H9 (cell line): ENCODE measurements around the gene ACP4. TPM values are rescaled to one million over a fixed set of nuclear protein-coding genes. Genes with fewer than 3 reads are reported as not detected.

ENCODE experiments used
- DNase-seq: peaks from one replicate; pipeline ENCODE4 v3.0.0-alpha.2; 2017
- H2AFZ ChIP-seq: one replicate; pipeline ENCODE4 v1.6.1; 2013; ENCODE audit warnings: mild to moderate bottlenecking, low read length, control low read depth, moderate library complexity
- H2AK5ac ChIP-seq: 2 replicates; pipeline ENCODE4 v1.6.1; 2013; ENCODE audit warnings: low read length, control low read depth, mixed read lengths; ENCODE audit not compliant: insufficient read length
- H2BK120ac ChIP-seq: one replicate; pipeline ENCODE4 v1.6.1; 2013; ENCODE audit warnings: low read depth, mild to moderate bottlenecking, low read length, control low read depth, inconsistent platforms; ENCODE audit not compliant: poor library complexity, severe bottlenecking
- H2BK12ac ChIP-seq: 2 replicates; pipeline ENCODE4 v1.6.1; 2013; ENCODE audit warnings: low read length, control low read depth, mixed read lengths, low read depth; ENCODE audit not compliant: insufficient read length
- H2BK15ac ChIP-seq: 2 replicates; pipeline ENCODE4 v1.6.1; 2013; ENCODE audit warnings: low read depth, low read length, control low read depth
- H2BK20ac ChIP-seq: one replicate; pipeline ENCODE4 v1.6.1; 2013; ENCODE audit warnings: low read depth, mild to moderate bottlenecking, low read length, control low read depth, inconsistent platforms; ENCODE audit not compliant: poor library complexity, severe bottlenecking
- H2BK5ac ChIP-seq: 2 replicates; pipeline ENCODE4 v1.6.1; 2013; ENCODE audit warnings: low read length, control low read depth, mixed read lengths; ENCODE audit not compliant: insufficient read length
- H3K14ac ChIP-seq: 2 replicates; pipeline ENCODE4 v1.6.1; 2013; ENCODE audit warnings: low read length, control low read depth; ENCODE audit not compliant: insufficient read depth
- H3K18ac ChIP-seq: 2 replicates; pipeline ENCODE4 v1.6.1; 2013; ENCODE audit warnings: low read depth, mild to moderate bottlenecking, mixed read lengths, low read length, control low read depth; ENCODE audit not compliant: insufficient read length
- H3K23ac ChIP-seq: 2 replicates; pipeline ENCODE4 v1.6.1; 2013; ENCODE audit warnings: low read length, control low read depth, mixed read lengths, low read depth; ENCODE audit not compliant: insufficient read length
- H3K23me2 ChIP-seq: 2 replicates; pipeline ENCODE4 v1.6.1; 2013; ENCODE audit warnings: low read depth, mild to moderate bottlenecking, mixed read lengths, low read length, control low read depth; ENCODE audit not compliant: insufficient read length, poor library complexity, severe bottlenecking
- H3K27ac ChIP-seq: 2 replicates; pipeline ENCODE4 v1.5.1; 2013; ENCODE audit warnings: low read length, control low read depth, mixed read lengths, low read depth; ENCODE audit not compliant: insufficient read length
- H3K27me3 ChIP-seq: 2 replicates; pipeline ENCODE4 v1.6.1; 2013; ENCODE audit warnings: low read length, control low read depth, inconsistent platforms; ENCODE audit not compliant: insufficient read depth
- H3K4ac ChIP-seq: 2 replicates; pipeline ENCODE4 v1.6.1; 2013; ENCODE audit warnings: low read depth, mild to moderate bottlenecking, control low read depth, inconsistent platforms, low read length, moderate library complexity
- H3K4me1 ChIP-seq: 2 replicates; pipeline ENCODE4 v1.6.1; 2013; ENCODE audit warnings: low read length, control low read depth, inconsistent platforms; ENCODE audit not compliant: insufficient read depth
- H3K4me2 ChIP-seq: 2 replicates; pipeline ENCODE4 v1.6.1; 2013; ENCODE audit warnings: low read length, control low read depth, mixed read lengths; ENCODE audit not compliant: insufficient read length, insufficient read depth
- H3K56ac ChIP-seq: 2 replicates; pipeline ENCODE4 v1.6.1; 2013; ENCODE audit warnings: low read depth, mild to moderate bottlenecking, mixed read lengths, low read length, control low read depth; ENCODE audit not compliant: insufficient read length
- H3K79me1 ChIP-seq: 2 replicates; pipeline ENCODE4 v1.6.1; 2013; ENCODE audit warnings: low read depth, mild to moderate bottlenecking, moderate library complexity, low read length, control low read depth, inconsistent platforms; ENCODE audit not compliant: insufficient read depth, poor library complexity, severe bottlenecking
- H3K79me2 ChIP-seq: 2 replicates; pipeline ENCODE4 v1.6.1; 2013; ENCODE audit warnings: low read length, control low read depth, inconsistent platforms; ENCODE audit not compliant: insufficient read depth
- H3K9ac ChIP-seq: 2 replicates; pipeline ENCODE4 v1.6.1; 2013; ENCODE audit warnings: low read length, control low read depth, mixed read lengths; ENCODE audit not compliant: insufficient read length; ENCODE audit errors: extremely low read depth
- H3K9me3 ChIP-seq: one replicate; pipeline ENCODE4 v1.6.1; 2013; ENCODE audit warnings: low read depth, low read length, inconsistent platforms; ENCODE audit not compliant: control insufficient read depth
- H3T11ph ChIP-seq: one replicate; pipeline ENCODE4 v1.6.1; 2013; ENCODE audit warnings: mild to moderate bottlenecking, low read length, control low read depth, inconsistent platforms
- H4K20me1 ChIP-seq: one replicate; pipeline ENCODE4 v1.6.1; 2013; ENCODE audit not compliant: control insufficient read depth, insufficient read length, insufficient read depth
- H4K5ac ChIP-seq: 2 replicates; pipeline ENCODE4 v1.6.1; 2013; ENCODE audit warnings: low read depth, mild to moderate bottlenecking, mixed read lengths, low read length, control low read depth; ENCODE audit not compliant: insufficient read length
- H4K8ac ChIP-seq: replicated peaks from 2 replicates; pipeline ENCODE4 v1.6.1; 2013; ENCODE audit warnings: low read length, control low read depth, mixed read lengths, low read depth; ENCODE audit not compliant: insufficient read length
- H4K91ac ChIP-seq: 2 replicates; pipeline ENCODE4 v1.6.1; 2013; ENCODE audit warnings: low read depth, mild to moderate bottlenecking, moderate library complexity, mixed read lengths, low read length, control low read depth; ENCODE audit not compliant: insufficient read length
- H3K27ac Mint-ChIP-seq, 3 experiments: 2 replicates in 2 of 3; 3 replicates in 1 of 3; pipeline ENCODE4 v1.8.0; 2020 to 2021; ENCODE audit warnings: mixed read lengths in 3 of 3, mild to moderate bottlenecking in 1 of 3, moderate library complexity in 1 of 3
- H3K27me3 Mint-ChIP-seq: 2 replicates; pipeline ENCODE4 v1.8.0; 2021; ENCODE audit warnings: low read depth, mild to moderate bottlenecking, moderate library complexity, mixed read lengths
- H3K36me3 Mint-ChIP-seq, 3 experiments: 2 replicates in 2 of 3; 3 replicates in 1 of 3; pipeline ENCODE4 v1.8.0; 2020 to 2021; ENCODE audit warnings: low read depth in 3 of 3, mixed read lengths in 3 of 3; ENCODE audit not compliant: insufficient read depth in 1 of 3
- H3K4me1 Mint-ChIP-seq, 2 experiments: 2 replicates each; pipeline ENCODE4 v1.8.0; 2020; ENCODE audit warnings: mixed read lengths in 2 of 2
- H3K4me3 Mint-ChIP-seq, 2 experiments: 2 replicates in 1 of 2; 3 replicates in 1 of 2; pipeline ENCODE4 v1.8.0; 2020 to 2021; ENCODE audit warnings: mild to moderate bottlenecking in 2 of 2, mixed read lengths in 2 of 2, moderate library complexity in 1 of 2
- H3K9me3 Mint-ChIP-seq, 2 experiments: 2 replicates in 1 of 2; 3 replicates in 1 of 2; pipeline ENCODE4 v1.8.0; 2020; ENCODE audit warnings: mild to moderate bottlenecking in 2 of 2, mixed read lengths in 2 of 2, moderate library complexity in 1 of 2
- WGBS: extraction: QIAGEN DNeasy Blood & Tissue Kit; methylation state at CpG from one replicate; pipeline ENCODE4 v1.1.7; 2013; ENCODE audit warnings: missing lambda C conversion rate, low lambda C conversion rate, mixed read lengths; ENCODE audit not compliant: insufficient read length; ENCODE audit errors: extremely low coverage; 5-methylcytosine and 5-hydroxymethylcytosine counted together
- total RNA-seq: library from RNA; stranded (reverse); gene quantifications from 2 replicates; pipeline ENCODE4 v1.2.1, GENCODE V29; 2021
- TF ChIP-seq, protein P1 (sequence below): fragments of 200-600 bp; sonication (generic); conservative IDR thresholded peaks from 3 replicates; pipeline ENCODE4 v1.8.0; 2021; ENCODE audit warnings: antibody characterized with exemption, mild to moderate bottlenecking

Gene ACP4
- total RNA-seq, 1 experiment from 2014 or later = not detected

DNA sequence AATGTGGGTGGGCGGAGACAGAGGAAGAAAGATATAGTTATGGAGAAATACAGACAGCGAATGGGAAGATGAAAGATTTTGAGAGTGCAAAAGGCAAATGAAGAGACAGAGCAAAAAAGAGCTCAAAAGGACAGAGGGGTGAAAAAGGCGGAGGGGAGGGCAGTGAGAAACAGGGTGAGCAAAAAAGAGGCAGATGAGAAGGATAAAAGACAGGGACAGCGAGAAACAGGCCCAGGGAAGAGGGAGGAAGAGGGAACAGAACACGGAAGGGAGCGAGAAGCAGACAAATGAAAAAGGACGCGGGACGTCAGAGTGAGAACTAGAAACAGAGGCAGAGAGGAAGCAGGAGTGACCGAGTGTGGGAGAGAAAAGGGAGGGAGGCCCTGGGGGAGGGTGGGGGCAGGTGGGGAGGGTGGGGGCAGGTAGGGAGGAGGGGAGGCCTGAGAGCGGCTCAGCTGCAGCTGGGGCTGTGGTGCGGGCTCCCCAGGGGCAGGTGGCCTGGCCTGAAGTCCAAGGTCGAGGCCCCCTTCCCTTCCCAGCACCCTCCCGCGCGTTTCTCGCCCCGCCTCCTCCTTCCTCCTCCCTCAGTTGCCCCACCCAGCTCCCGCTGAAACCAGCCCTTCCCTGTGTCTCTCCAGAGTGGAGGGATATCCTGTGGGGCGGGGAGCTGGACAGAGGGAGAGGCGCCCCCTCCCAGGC is 30.5 kb downstream of the ACP4 start:
- H3K4me1 ChIP-seq = peaks cover 5% of the 10 kb centered on the region; the same call in 1 of the 2 replicates
- H3K27ac ChIP-seq = no peak overlapping the region
- H2AFZ ChIP-seq = no peak overlapping the region
- WGBS = no CpG with 5 or more reads among the region's 21 CpGs
- no peak overlapping the region for H3K14ac ChIP-seq
- H3K27me3 ChIP-seq = peaks cover 11% of the 10 kb centered on the region
- Mint-ChIP-seq H3K4me1 (peaks cover 33 to 42% of the 10 kb centered on the region in 2 experiments), H3K36me3 (peaks cover 0 to 2% (median 0%) of the 10 kb centered on the region in 3 experiments; a peak in 3 of 7 replicates), H3K27me3 (peaks cover 87% of the 10 kb centered on the region), H3K27ac (no peak overlapping the region), H3K9me3 (peaks cover 0 to 4% of the 10 kb centered on the region in 2 experiments; a peak in 2 of 5 replicates), H3K4me3 (peak overlapping the region; percentile 33 to 76)
- no peak overlapping the region for H3K4ac ChIP-seq
- H2BK20ac ChIP-seq = no peak overlapping the region
- TF ChIP-seq, protein P1, sequence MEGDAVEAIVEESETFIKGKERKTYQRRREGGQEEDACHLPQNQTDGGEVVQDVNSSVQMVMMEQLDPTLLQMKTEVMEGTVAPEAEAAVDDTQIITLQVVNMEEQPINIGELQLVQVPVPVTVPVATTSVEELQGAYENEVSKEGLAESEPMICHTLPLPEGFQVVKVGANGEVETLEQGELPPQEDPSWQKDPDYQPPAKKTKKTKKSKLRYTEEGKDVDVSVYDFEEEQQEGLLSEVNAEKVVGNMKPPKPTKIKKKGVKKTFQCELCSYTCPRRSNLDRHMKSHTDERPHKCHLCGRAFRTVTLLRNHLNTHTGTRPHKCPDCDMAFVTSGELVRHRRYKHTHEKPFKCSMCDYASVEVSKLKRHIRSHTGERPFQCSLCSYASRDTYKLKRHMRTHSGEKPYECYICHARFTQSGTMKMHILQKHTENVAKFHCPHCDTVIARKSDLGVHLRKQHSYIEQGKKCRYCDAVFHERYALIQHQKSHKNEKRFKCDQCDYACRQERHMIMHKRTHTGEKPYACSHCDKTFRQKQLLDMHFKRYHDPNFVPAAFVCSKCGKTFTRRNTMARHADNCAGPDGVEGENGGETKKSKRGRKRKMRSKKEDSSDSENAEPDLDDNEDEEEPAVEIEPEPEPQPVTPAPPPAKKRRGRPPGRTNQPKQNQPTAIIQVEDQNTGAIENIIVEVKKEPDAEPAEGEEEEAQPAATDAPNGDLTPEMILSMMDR = no peak
- no peak overlapping the region for H2AK5ac ChIP-seq
- no peak overlapping the region for H4K8ac ChIP-seq
- no peak overlapping the region for H2BK5ac ChIP-seq
- H4K20me1 ChIP-seq = no peaks in the 10 kb centered on the region
- H3K9ac ChIP-seq = no peak overlapping the region
- no peak overlapping the region for H2BK15ac ChIP-seq
- no peak overlapping the region for H4K5ac ChIP-seq
- no peaks in the 10 kb centered on the region for H3K79me1 ChIP-seq
- no peak overlapping the region for H3K18ac ChIP-seq
- no peak overlapping the region for H3K23ac ChIP-seq
- H2BK120ac ChIP-seq = no peak overlapping the region
- H3K23me2 ChIP-seq = peaks cover 8% of the 10 kb centered on the region
- peak overlapping the region; percentile 92 for H3K4me2 ChIP-seq
- no peak overlapping the region for H3K56ac ChIP-seq
- H3K79me2 ChIP-seq = no peaks in the 10 kb centered on the region
- H4K91ac ChIP-seq = no peak overlapping the region
- H2BK12ac ChIP-seq = no peak overlapping the region
- H3T11ph ChIP-seq = no peak overlapping the region
- no peaks in the 10 kb centered on the region for H3K9me3 ChIP-seq
- peak; percentile 67 for DNase-seq
